ENCODE measurements around the gene MYH11.

Gene MYH11

DNA sequence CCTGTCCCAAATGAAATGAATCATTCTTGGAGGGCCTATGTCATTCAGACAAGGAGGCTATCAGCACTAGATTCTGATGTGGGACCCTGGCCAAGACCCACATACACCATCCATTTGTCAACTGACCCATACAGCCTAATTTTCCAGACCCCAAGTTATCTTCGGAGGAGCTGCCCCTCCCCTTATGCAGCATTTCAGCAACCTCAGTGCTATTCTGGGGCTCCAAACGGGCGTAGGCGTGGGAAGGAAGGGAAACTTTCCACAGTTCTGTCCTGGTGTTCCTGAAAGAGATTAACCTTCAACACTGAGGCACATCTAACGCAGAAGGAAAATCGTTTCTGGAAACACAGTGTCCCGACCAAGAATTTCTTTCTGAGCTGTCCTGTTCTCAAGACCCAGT is 86.7 kb downstream of the MYH11 start:
- Histone ChIP-seq H3K4me3 (ENCODE audit: low read length) (no peak overlapping the region), H3K27ac (ENCODE audit: low read length) (no peak overlapping the region), H3K4me2 (ENCODE audit: low read length) (no peak overlapping the region), H3K27me3 (ENCODE audit: low read depth, low read length) (peaks cover 18% of the 10 kb centered on the region), H3K9ac (ENCODE audit: low read length) (no peak overlapping the region), H3K79me2 (ENCODE audit: low read length) (no peaks in the 10 kb centered on the region), H2AFZ (ENCODE audit: low read depth, low read length) (no peak overlapping the region), H3K36me3 (replicated peaks; ENCODE audit: low read depth, low read length) (no peaks in the 10 kb centered on the region), H4K20me1 (ENCODE audit: insufficient read depth, low read length) (no peaks in the 10 kb centered on the region), H3K4me1 (ENCODE audit: low read length) (peaks cover 3% of the 10 kb centered on the region), H3K9me3 (ENCODE audit: insufficient read depth, low read length) (no peaks in the 10 kb centered on the region)
- TF ChIP-seq, protein P1, sequence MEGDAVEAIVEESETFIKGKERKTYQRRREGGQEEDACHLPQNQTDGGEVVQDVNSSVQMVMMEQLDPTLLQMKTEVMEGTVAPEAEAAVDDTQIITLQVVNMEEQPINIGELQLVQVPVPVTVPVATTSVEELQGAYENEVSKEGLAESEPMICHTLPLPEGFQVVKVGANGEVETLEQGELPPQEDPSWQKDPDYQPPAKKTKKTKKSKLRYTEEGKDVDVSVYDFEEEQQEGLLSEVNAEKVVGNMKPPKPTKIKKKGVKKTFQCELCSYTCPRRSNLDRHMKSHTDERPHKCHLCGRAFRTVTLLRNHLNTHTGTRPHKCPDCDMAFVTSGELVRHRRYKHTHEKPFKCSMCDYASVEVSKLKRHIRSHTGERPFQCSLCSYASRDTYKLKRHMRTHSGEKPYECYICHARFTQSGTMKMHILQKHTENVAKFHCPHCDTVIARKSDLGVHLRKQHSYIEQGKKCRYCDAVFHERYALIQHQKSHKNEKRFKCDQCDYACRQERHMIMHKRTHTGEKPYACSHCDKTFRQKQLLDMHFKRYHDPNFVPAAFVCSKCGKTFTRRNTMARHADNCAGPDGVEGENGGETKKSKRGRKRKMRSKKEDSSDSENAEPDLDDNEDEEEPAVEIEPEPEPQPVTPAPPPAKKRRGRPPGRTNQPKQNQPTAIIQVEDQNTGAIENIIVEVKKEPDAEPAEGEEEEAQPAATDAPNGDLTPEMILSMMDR (IDR thresholded peaks at IDR 0.05; ENCODE audit: low read depth, low read length) = no peak
- no peak for TF ChIP-seq EZH2phosphoT487 (IDR thresholded peaks at IDR 0.05; ENCODE audit: low read depth)

DNA sequence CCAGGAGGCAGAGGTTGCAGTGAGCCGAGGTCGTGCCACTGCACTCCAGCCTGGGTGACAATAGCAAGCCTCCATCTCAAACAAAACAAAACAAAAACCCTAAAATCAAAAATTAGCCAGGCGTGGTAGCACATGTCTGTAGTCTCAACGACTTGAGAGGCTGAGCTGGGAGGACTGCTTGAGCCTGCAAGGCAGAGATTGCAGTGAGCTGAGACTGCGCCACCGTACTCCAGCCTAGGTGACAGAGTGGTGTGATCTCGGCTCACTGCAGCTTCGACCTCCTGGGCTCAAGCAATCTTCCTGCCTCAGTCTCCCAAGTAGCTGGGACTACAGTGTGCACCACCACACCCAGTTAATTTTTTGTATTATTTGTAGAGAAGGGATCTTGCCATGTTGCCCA is 87.6 kb downstream of the MYH11 start:
- H3K9ac ChIP-seq (ENCODE audit: low read length) = no peak overlapping the region
- H2AFZ ChIP-seq (ENCODE audit: low read depth, low read length) = no peak overlapping the region
- H3K27me3 ChIP-seq (ENCODE audit: low read depth, low read length) = peaks cover 22% of the 10 kb centered on the region
- H3K27ac ChIP-seq (ENCODE audit: low read length) = no peak overlapping the region
- H3K9me3 ChIP-seq (ENCODE audit: insufficient read depth, low read length) = no peaks in the 10 kb centered on the region
- H3K36me3 ChIP-seq (replicated peaks; ENCODE audit: low read depth, low read length) = no peaks in the 10 kb centered on the region
- no peak for TF ChIP-seq EZH2phosphoT487 (IDR thresholded peaks at IDR 0.05; ENCODE audit: low read depth)
- TF ChIP-seq, protein P1 (IDR thresholded peaks at IDR 0.05; ENCODE audit: low read depth, low read length) = no peak
- H3K4me1 ChIP-seq (ENCODE audit: low read length) = peaks cover 3% of the 10 kb centered on the region
- H3K4me3 ChIP-seq (ENCODE audit: low read length) = no peak overlapping the region
- no peaks in the 10 kb centered on the region for H4K20me1 ChIP-seq (ENCODE audit: insufficient read depth, low read length)
- no peaks in the 10 kb centered on the region for H3K79me2 ChIP-seq (ENCODE audit: low read length)
- no peak overlapping the region for H3K4me2 ChIP-seq (ENCODE audit: low read length)

DNA sequence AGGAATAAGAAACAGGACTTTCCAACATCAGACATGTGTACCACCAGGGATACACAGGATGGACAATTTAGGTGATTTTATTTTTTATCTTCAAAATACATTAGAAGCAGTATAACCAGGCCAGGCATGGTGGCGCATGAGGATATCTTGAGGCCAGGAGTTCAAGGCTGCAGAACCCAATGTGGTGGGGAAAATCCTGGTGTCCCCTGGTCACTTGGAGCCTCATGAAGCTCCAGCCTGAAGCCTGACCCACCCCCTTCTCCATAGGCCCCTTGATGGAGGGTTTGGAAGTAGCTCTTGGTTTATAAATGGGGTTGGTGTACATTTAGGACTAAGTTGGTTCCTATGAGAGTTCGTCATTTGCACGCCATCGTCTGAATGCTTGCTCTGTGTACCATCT is 88.6 kb downstream of the MYH11 start:
- peaks cover 3% of the 10 kb centered on the region for H3K4me1 ChIP-seq (ENCODE audit: low read length)
- no peaks in the 10 kb centered on the region for H4K20me1 ChIP-seq (ENCODE audit: insufficient read depth, low read length)
- H3K4me3 ChIP-seq (ENCODE audit: low read length) = no peak overlapping the region
- H2AFZ ChIP-seq (ENCODE audit: low read depth, low read length) = no peak overlapping the region
- no peak overlapping the region for H3K27ac ChIP-seq (ENCODE audit: low read length)
- no peaks in the 10 kb centered on the region for H3K36me3 ChIP-seq (replicated peaks; ENCODE audit: low read depth, low read length)
- peaks cover 21% of the 10 kb centered on the region for H3K27me3 ChIP-seq (ENCODE audit: low read depth, low read length)
- H3K9ac ChIP-seq (ENCODE audit: low read length) = no peak overlapping the region
- no peak overlapping the region for H3K4me2 ChIP-seq (ENCODE audit: low read length)
- H3K9me3 ChIP-seq (ENCODE audit: insufficient read depth, low read length) = no peaks in the 10 kb centered on the region
- H3K79me2 ChIP-seq (ENCODE audit: low read length) = no peaks in the 10 kb centered on the region
- TF ChIP-seq, protein P1 (IDR thresholded peaks at IDR 0.05; ENCODE audit: low read depth, low read length) = no peak
- no peak for TF ChIP-seq EZH2phosphoT487 (IDR thresholded peaks at IDR 0.05; ENCODE audit: low read depth)

DNA sequence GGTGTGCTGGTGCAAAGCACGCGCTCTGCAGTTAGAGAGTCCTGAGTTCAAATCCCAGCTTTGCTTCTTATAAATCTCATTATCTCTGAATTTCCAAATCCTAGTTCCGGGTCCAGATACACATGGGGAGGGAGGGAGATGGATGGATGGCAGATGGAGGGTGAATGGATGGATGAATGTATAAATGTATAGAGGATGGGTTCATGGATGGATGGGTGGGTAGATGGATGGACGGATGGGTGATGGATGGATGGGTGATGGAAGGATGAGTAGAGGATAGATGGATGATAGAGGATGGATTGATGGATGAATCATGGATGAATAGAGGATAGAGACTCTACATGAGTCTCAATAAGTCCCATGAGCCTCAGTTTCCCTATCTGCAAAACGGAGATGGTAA is 89.9 kb downstream of the MYH11 start:
- Histone ChIP-seq H3K9me3 (ENCODE audit: insufficient read depth, low read length) (no peaks in the 10 kb centered on the region), H3K36me3 (replicated peaks; ENCODE audit: low read depth, low read length) (no peaks in the 10 kb centered on the region), H3K4me1 (ENCODE audit: low read length) (peaks cover 3% of the 10 kb centered on the region), H3K79me2 (ENCODE audit: low read length) (no peaks in the 10 kb centered on the region), H3K9ac (ENCODE audit: low read length) (no peak overlapping the region), H2AFZ (ENCODE audit: low read depth, low read length) (no peak overlapping the region), H3K4me2 (ENCODE audit: low read length) (no peak overlapping the region), H3K27me3 (ENCODE audit: low read depth, low read length) (peaks cover 28% of the 10 kb centered on the region), H4K20me1 (ENCODE audit: insufficient read depth, low read length) (no peaks in the 10 kb centered on the region), H3K4me3 (ENCODE audit: low read length) (no peak overlapping the region), H3K27ac (ENCODE audit: low read length) (no peak overlapping the region)
- TF ChIP-seq EZH2phosphoT487 (IDR thresholded peaks at IDR 0.05; ENCODE audit: low read depth) = no peak
- TF ChIP-seq, protein P1 (IDR thresholded peaks at IDR 0.05; ENCODE audit: low read depth, low read length) = no peak
